ENCODE results near the gene HSD17B11. TPM values are rescaled to one million over a fixed set of nuclear protein-coding genes. Genes with fewer than 3 reads are reported as not detected.

Gene HSD17B11
- total RNA-seq, 1 experiment from 2014 or later = 8.8 TPM

- peaks cover 22 to 29% of the 10 kb centered on the region in 2 experiments for H3K4me1 Mint-ChIP-seq
- H3K18ac ChIP-seq (ENCODE audit: insufficient read length, low read depth, low read length) = no peak overlapping the region
- no peaks in the 10 kb centered on the region for H3K9me3 Mint-ChIP-seq
- H2BK12ac ChIP-seq (ENCODE audit: insufficient read length, low read depth, low read length) = no peak overlapping the region
- no peak overlapping the region for H2BK20ac ChIP-seq (ENCODE audit: low read depth, low read length, poor library complexity, severe bottlenecking)
- H3K4me2 ChIP-seq (ENCODE audit: insufficient read depth, insufficient read length, low read length) = no peak overlapping the region
- no peak overlapping the region for H2BK120ac ChIP-seq (ENCODE audit: low read depth, low read length, poor library complexity, severe bottlenecking)
- no peaks in the 10 kb centered on the region for H3K4me1 ChIP-seq (ENCODE audit: insufficient read depth, low read length)
- H4K8ac ChIP-seq (replicated peaks; ENCODE audit: insufficient read length, low read depth, low read length) = no peak overlapping the region
- H3K9me3 ChIP-seq (ENCODE audit: control insufficient read depth, low read depth, low read length) = no peaks in the 10 kb centered on the region
- H3K4ac ChIP-seq (ENCODE audit: low read depth, low read length) = no peak overlapping the region
- no peaks in the 10 kb centered on the region for H3K23me2 ChIP-seq (ENCODE audit: insufficient read length, low read depth, low read length, poor library complexity, severe bottlenecking)
- no peak overlapping the region for H4K91ac ChIP-seq (ENCODE audit: insufficient read length, low read depth, low read length)
- no peaks in the 10 kb centered on the region for H3K36me3 Mint-ChIP-seq (ENCODE audit: insufficient read depth in 1 of 3, low read depth in 3 of 3)
- no peak overlapping the region for H3T11ph ChIP-seq (ENCODE audit: low read length)
- H3K27me3 ChIP-seq (ENCODE audit: insufficient read depth, low read length) = no peaks in the 10 kb centered on the region
- no peak overlapping the region for H2AFZ ChIP-seq (ENCODE audit: low read length)
- no peak overlapping the region for H3K56ac ChIP-seq (ENCODE audit: insufficient read length, low read depth, low read length)
- no peak overlapping the region for H2BK5ac ChIP-seq (ENCODE audit: insufficient read length, low read length)
- no peak overlapping the region for H3K27ac Mint-ChIP-seq
- H2BK15ac ChIP-seq (ENCODE audit: low read depth, low read length) = no peak overlapping the region
- H3K79me2 ChIP-seq (ENCODE audit: insufficient read depth, low read length) = peaks cover 8% of the 10 kb centered on the region; the same call in 1 of the 2 replicates
- no peak overlapping the region for H3K23ac ChIP-seq (ENCODE audit: insufficient read length, low read depth, low read length)
- H3K4me3 Mint-ChIP-seq = no peak overlapping the region
- H3K9ac ChIP-seq (ENCODE audit: extremely low read depth, insufficient read length, low read length) = no peak overlapping the region
- TF ChIP-seq CTCF (conservative IDR thresholded peaks at IDR 0.05) = no peak
- no peaks in the 10 kb centered on the region for H3K27me3 Mint-ChIP-seq (ENCODE audit: low read depth)
- peaks cover 9% of the 10 kb centered on the region for H3K79me1 ChIP-seq (ENCODE audit: insufficient read depth, low read depth, low read length, poor library complexity, severe bottlenecking)
- H2AK5ac ChIP-seq (ENCODE audit: insufficient read length, low read length) = no peak overlapping the region
- H4K20me1 ChIP-seq (ENCODE audit: control insufficient read depth, insufficient read depth, insufficient read length) = no peaks in the 10 kb centered on the region
- DNase-seq = no peak
- no peak overlapping the region for H4K5ac ChIP-seq (ENCODE audit: insufficient read length, low read depth, low read length)
- no peak overlapping the region for H3K27ac ChIP-seq (ENCODE audit: insufficient read length, low read depth, low read length)
- WGBS (ENCODE audit: extremely low coverage, insufficient read length, low lambda C conversion rate) = no CpG with 5 or more reads among the region's 6 CpGs
- H3K14ac ChIP-seq (ENCODE audit: insufficient read depth, low read length) = no peak overlapping the region
Measured at GRCh38 chr4:87428979-87429378, 38.0 kb upstream of the HSD17B11 start.

Measured in H9 (cell line).